Hepatocyte (in vitro differentiated cells): Measurements from ENCODE around the gene TOMM7. TPM values are rescaled to one million over a fixed set of nuclear protein-coding genes. Genes with fewer than 3 reads are reported as not detected.

Experiments
- DNase-seq: peaks from one replicate; pipeline ENCODE4 v3.0.0-alpha.2; 2016; ENCODE audit warnings: low spot score
- H2AFZ ChIP-seq: fragments of 200-600 bp; sonication (generic); 2 replicates; pipeline ENCODE4 v1.6.0; 2016; ENCODE audit warnings: antibody characterized with exemption, mild to moderate bottlenecking
- H3K27ac ChIP-seq: fragments of 200-600 bp; sonication (generic); 2 replicates; pipeline ENCODE4 v1.5.1; 2016; ENCODE audit warnings: mild to moderate bottlenecking
- H3K27me3 ChIP-seq: fragments of 200-600 bp; sonication (generic); 2 replicates; pipeline ENCODE4 v1.6.1; 2016
- H3K36me3 ChIP-seq: fragments of 200-600 bp; sonication (generic); replicated peaks from 2 replicates; pipeline ENCODE4 v1.5.1; 2016; ENCODE audit warnings: low read depth; ENCODE audit not compliant: insufficient read depth
- H3K4me1 ChIP-seq: fragments of 200-600 bp; sonication (generic); 2 replicates; pipeline ENCODE4 v1.5.1; 2016; ENCODE audit warnings: mild to moderate bottlenecking, moderate library complexity; ENCODE audit not compliant: insufficient read depth
- H3K4me2 ChIP-seq: fragments of 200-600 bp; sonication (generic); 2 replicates; pipeline ENCODE4 v1.6.0; 2016
- H3K4me3 ChIP-seq: fragments of 200-600 bp; sonication (generic); 2 replicates; pipeline ENCODE4 v1.5.1; 2016; ENCODE audit warnings: mild to moderate bottlenecking
- H3K79me2 ChIP-seq: fragments of 200-600 bp; sonication (generic); 2 replicates; pipeline ENCODE4 v1.6.0; 2017; ENCODE audit warnings: mild to moderate bottlenecking
- H3K9me2 ChIP-seq: fragments of 200-600 bp; sonication (generic); replicated peaks from 2 replicates; pipeline ENCODE4 v1.6.0; 2017; ENCODE audit warnings: mild to moderate bottlenecking; ENCODE audit not compliant: insufficient read depth
- H3K9me3 ChIP-seq: fragments of 200-600 bp; sonication (generic); 2 replicates; pipeline ENCODE4 v1.5.1; 2016; ENCODE audit warnings: low read depth, mild to moderate bottlenecking
- H4K20me1 ChIP-seq: fragments of 200-600 bp; sonication (generic); 2 replicates; pipeline ENCODE4 v1.6.0; 2016; ENCODE audit warnings: mild to moderate bottlenecking; ENCODE audit not compliant: insufficient read depth, poor library complexity, severe bottlenecking
- CTCF ChIP-seq: fragments of 200-600 bp; sonication (generic); IDR thresholded peaks from 2 replicates; pipeline ENCODE4 v1.5.1; 2016; ENCODE audit warnings: antibody characterized with exemption, mild to moderate bottlenecking; ENCODE audit not compliant: poor library complexity
- EZH2 ChIP-seq: fragments of 200-600 bp; sonication (generic); IDR thresholded peaks from 2 replicates; pipeline ENCODE4 v1.6.1; 2016; ENCODE audit warnings: antibody characterized with exemption, mild to moderate bottlenecking, borderline replicate concordance
- EZH2phosphoT487 ChIP-seq: fragments of 200-600 bp; sonication (generic); IDR thresholded peaks from one replicate; pipeline ENCODE4 v1.6.1; 2018; ENCODE audit warnings: antibody characterized with exemption, mild to moderate bottlenecking, low read depth, moderate library complexity; ENCODE audit not compliant: unreplicated experiment, severe bottlenecking
- WGBS: methylation state at CpG from one replicate; pipeline ENCODE4 v1.1.6; 2016; ENCODE audit warnings: low lambda C conversion rate; ENCODE audit errors: missing lambda C conversion rate; 5-methylcytosine and 5-hydroxymethylcytosine counted together
- polyA plus RNA-seq: library from polyadenylated mRNA; unstranded; fragments of >200 nt; fragmentation: Nextera tagmentation; extraction: Ambion mirVana; gene quantifications from 2 replicates; pipeline ENCODE4 v1.2.1, GENCODE V29; 2016
- total RNA-seq: library from RNA; depleted of rRNA; stranded (reverse); fragments of >200 nt; gene quantifications from 2 replicates; pipeline ENCODE4 v1.2.3, GENCODE V29; 2014

Gene TOMM7
- total RNA-seq (115 and 215 TPM in 2 replicates), polyA plus RNA-seq (322 and 366 TPM in 2 replicates)

- Histone ChIP-seq H3K4me3 (peak within 1 kb of the TSS; percentile 62), H3K4me2 (peak within 1 kb of the TSS; percentile 95), H4K20me1 (no peaks in the 10 kb centered on the region), H3K9me3 (no peaks in the 10 kb centered on the region), H3K27me3 (no peaks in the 10 kb centered on the region), H3K4me1 (peaks cover 12% of the 10 kb centered on the region), H3K79me2 (peaks cover 33% of the 10 kb centered on the region), H3K27ac (peak within 1 kb of the TSS; percentile 69), H2AFZ (peak within 1 kb of the TSS; percentile 50), H3K36me3 (no peaks in the 10 kb centered on the region), H3K9me2 (no peaks in the 10 kb centered on the region)
- WGBS, result 1% methylated on average over 38 of the region's 38 CpGs
- peak; percentile 98 for DNase-seq
- TF ChIP-seq EZH2 (no peak), CTCF (no peak), EZH2phosphoT487 (no peak)
These were observed at the start of gene TOMM7 for GRCh38 chr7:22822486-22823141. Gene TOMM7 (minus strand): TSS chr7:22822849. CDS start chr7:22822779, 70 bp downstream.

- WGBS, result 87% methylated on average over 7 of the region's 7 CpGs
- DNase-seq, result no peak
- H3K4me2 ChIP-seq, result no peak overlapping the region
- H3K27ac ChIP-seq, result no peak overlapping the region
- no peaks in the 10 kb centered on the region for H3K9me3 ChIP-seq
- H2AFZ ChIP-seq, result no peak overlapping the region
- H3K27me3 ChIP-seq, result no peaks in the 10 kb centered on the region
- H3K36me3 ChIP-seq, result no peaks in the 10 kb centered on the region
- TF ChIP-seq EZH2phosphoT487 (no peak), EZH2 (no peak), CTCF (no peak)
- no peaks in the 10 kb centered on the region for H3K9me2 ChIP-seq
- no peaks in the 10 kb centered on the region for H4K20me1 ChIP-seq
- H3K4me1 ChIP-seq, result no peaks in the 10 kb centered on the region
- no peaks in the 10 kb centered on the region for H3K79me2 ChIP-seq
- no peak overlapping the region for H3K4me3 ChIP-seq
These were observed 49.6 kb upstream of the TOMM7 start for GRCh38 chr7:22872096-22872807.

- no peak for TF ChIP-seq EZH2phosphoT487
- no peak for TF ChIP-seq CTCF
- no peak for TF ChIP-seq EZH2
- Histone ChIP-seq H3K4me3 (no peak overlapping the region), H3K4me2 (no peak overlapping the region), H3K9me2 (no peaks in the 10 kb centered on the region), H4K20me1 (no peaks in the 10 kb centered on the region), H3K36me3 (no peaks in the 10 kb centered on the region), H3K4me1 (no peaks in the 10 kb centered on the region), H2AFZ (no peak overlapping the region), H3K9me3 (no peaks in the 10 kb centered on the region), H3K79me2 (no peaks in the 10 kb centered on the region), H3K27me3 (no peaks in the 10 kb centered on the region), H3K27ac (no peak overlapping the region)
- DNase-seq, result no peak
These were observed 49.0 kb upstream of the TOMM7 start for GRCh38 chr7:22871661-22872060.
